HG03469 (cell line): ENCODE measurements around the gene WRAP73.

Experiments
- ATAC-seq: cut with Tn5 transposase; IDR thresholded peaks from one replicate; pipeline ENCODE4 v1.9.1; 2021; ENCODE audit warnings: mild to moderate bottlenecking, moderate library complexity, moderate number of reproducible peaks; ENCODE audit not compliant: unreplicated experiment

The WRAP73 gene

DNA sequence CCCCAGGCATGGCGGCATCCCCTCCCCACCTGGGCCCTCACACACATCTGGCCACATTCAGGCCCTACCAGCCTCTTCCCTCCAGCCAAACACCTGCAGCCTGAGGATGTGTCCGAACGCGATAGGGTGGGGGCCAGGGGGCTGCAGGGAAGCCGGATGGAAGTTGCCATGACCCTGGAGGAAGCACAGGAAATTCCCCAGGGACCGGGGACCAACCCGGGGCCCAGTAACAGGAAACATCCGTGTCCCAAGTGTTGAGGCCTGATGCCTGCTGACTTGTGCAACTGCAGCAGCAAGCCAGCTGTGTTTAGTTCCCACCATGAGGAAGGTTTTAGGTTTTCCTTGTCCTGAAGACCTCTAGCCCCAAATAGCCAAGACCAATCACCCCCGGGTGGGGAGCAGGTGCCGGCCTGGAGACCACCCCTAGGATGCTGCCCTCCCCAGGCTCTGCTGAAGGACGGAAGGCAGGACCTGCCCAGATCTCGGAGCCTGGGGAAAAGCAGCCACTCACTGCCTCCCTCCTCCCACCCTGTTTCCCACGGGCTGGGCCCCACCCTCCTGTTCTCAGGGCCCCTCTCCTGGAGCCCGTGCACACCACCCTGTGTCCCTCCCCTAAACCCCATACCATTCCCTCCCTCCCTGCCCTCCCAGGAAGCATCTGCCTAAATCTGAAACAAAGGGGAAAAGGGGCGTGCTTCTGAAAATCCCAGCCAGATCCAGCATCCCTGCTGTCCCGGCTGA, 68.4 kb downstream of the WRAP73 start:
- ATAC-seq, result no peak
